H1 (cell line): ENCODE data around the gene ENO4. TPM values are rescaled to one million over a fixed set of nuclear protein-coding genes. Genes with fewer than 3 reads are reported as not detected.

Source experiments
- CTCF ChIA-PET: fragments of 300-600 bp; sonication (Branson Sonifier 250); formaldehyde crosslinking; loops from one replicate; lab custom pipeline; 2021; ENCODE audit not compliant: partially characterized antibody; lab: Charles Lee
- POLR2A ChIA-PET: fragments of 300-600 bp; sonication (Branson Sonifier 250); formaldehyde crosslinking; loops from one replicate; lab custom pipeline; 2021; ENCODE audit warnings: inconsistent platforms; ENCODE audit not compliant: partially characterized antibody; lab: Charles Lee
- DNase-seq, 2 experiments: peaks; one replicate each; pipeline versions ENCODE4 v3.0.0 to v3.0.0-alpha.2; 2010 to 2022; ENCODE audit warnings: low spot score in 2 of 2, low read depth in 1 of 2, mixed read lengths in 1 of 2
- FAIRE-seq: peaks from 2 replicates; lab custom pipeline; 2011; peaks lifted over from hg19 to GRCh38; lab: Jason Lieb, UNC
- H2AFZ ChIP-seq: 2 replicates; pipeline ENCODE4 v1.8.1; 2012; ENCODE audit warnings: low read length, inconsistent platforms
- H2AK5ac ChIP-seq: 2 replicates; pipeline ENCODE4 v1.6.1; 2013; ENCODE audit warnings: low read depth, low read length
- H2BK120ac ChIP-seq: replicated peaks from 2 replicates; pipeline ENCODE3; 2013; ENCODE audit warnings: low read depth, low read length, inconsistent platforms
- H2BK12ac ChIP-seq: 2 replicates; pipeline ENCODE4 v1.6.1; 2013; ENCODE audit warnings: low read depth, low read length
- H2BK15ac ChIP-seq: 2 replicates; pipeline ENCODE4 v1.6.1; 2013; ENCODE audit warnings: low read length
- H2BK20ac ChIP-seq: 2 replicates; pipeline ENCODE4 v1.6.1; 2013; ENCODE audit warnings: low read length
- H2BK5ac ChIP-seq: 2 replicates; pipeline ENCODE4 v1.6.1; 2013; ENCODE audit warnings: low read depth, low read length
- H3K14ac ChIP-seq: 2 replicates; pipeline ENCODE4 v1.6.1; 2013; ENCODE audit warnings: inconsistent platforms; ENCODE audit not compliant: insufficient read length
- H3K18ac ChIP-seq: 2 replicates; pipeline ENCODE4 v1.6.1; 2013; ENCODE audit warnings: low read length; ENCODE audit errors: extremely low read depth
- H3K23ac ChIP-seq: 2 replicates; pipeline ENCODE4 v1.6.1; 2013; ENCODE audit warnings: inconsistent platforms; ENCODE audit not compliant: insufficient read length
- H3K23me2 ChIP-seq: 2 replicates; pipeline ENCODE4 v1.6.1; 2013; ENCODE audit warnings: low read depth, low read length
- H3K27ac ChIP-seq: 2 replicates; pipeline ENCODE4 v1.6.1; 2011; ENCODE audit warnings: low read depth, low read length, inconsistent platforms
- H3K27me3 ChIP-seq, 4 experiments: replicated peaks in 1 of 4; 1 replicate in 1 of 4; 2 replicates in 3 of 4; pipeline versions ENCODE4 v1.6.1 to v1.8.1; 2011 to 2013; ENCODE audit warnings: low read length in 3 of 4, mild to moderate bottlenecking in 3 of 4, inconsistent platforms in 2 of 4, mixed read lengths in 2 of 4, moderate library complexity in 1 of 4; ENCODE audit not compliant: control insufficient read depth in 3 of 4, insufficient read depth in 3 of 4; ENCODE audit errors: extremely low read depth in 1 of 4
- H3K36me3 ChIP-seq, 4 experiments: 2 replicates each; pipeline versions ENCODE4 v1.6.1 to v1.8.1; 2011 to 2013; ENCODE audit warnings: mild to moderate bottlenecking in 4 of 4, low read length in 3 of 4, moderate library complexity in 2 of 4, control low read depth in 1 of 4, inconsistent platforms in 1 of 4; ENCODE audit not compliant: insufficient read depth in 4 of 4, control insufficient read depth in 2 of 4
- H3K4ac ChIP-seq: replicated peaks from 2 replicates; pipeline ENCODE3; 2013; ENCODE audit warnings: low read length, low read depth, mixed read lengths, inconsistent platforms; ENCODE audit not compliant: insufficient read length
- H3K4me1 ChIP-seq, 4 experiments: replicated peaks in 1 of 4; 1 replicate in 1 of 4; 2 replicates in 3 of 4; pipeline versions ENCODE4 v1.6.1 to v1.8.1; 2011 to 2013; ENCODE audit warnings: low read length in 3 of 4, inconsistent platforms in 2 of 4, mixed read lengths in 1 of 4; ENCODE audit not compliant: insufficient read depth in 4 of 4, control insufficient read depth in 3 of 4
- H3K4me2 ChIP-seq, 2 experiments: 2 replicates each; pipeline versions ENCODE4 v1.6.1 to v1.8.1; 2011 to 2013; ENCODE audit warnings: low read depth in 2 of 2, low read length in 2 of 2, control low read depth in 1 of 2, inconsistent platforms in 1 of 2, mild to moderate bottlenecking in 1 of 2; ENCODE audit not compliant: insufficient read depth in 1 of 2
- H3K4me3 ChIP-seq, 4 experiments: fragments of 200-600, 300-600 bp in 1 of 4; sonication (generic), shearing (Covaris generic), sonication (Bioruptor Twin) in 1 of 4; 2 replicates each; pipeline versions ENCODE4 v1.5.1 to v1.8.1; 2011 to 2016; ENCODE audit warnings: low read length in 4 of 4, low read depth in 3 of 4, control low read depth in 2 of 4, inconsistent platforms in 2 of 4, mild to moderate bottlenecking in 2 of 4, mixed read lengths in 1 of 4, moderate library complexity in 1 of 4; ENCODE audit not compliant: insufficient read depth in 2 of 4; ENCODE audit errors: extremely low read depth in 1 of 4
- H3K56ac ChIP-seq: replicated peaks from 2 replicates; pipeline ENCODE3; 2013; ENCODE audit warnings: low read depth, mild to moderate bottlenecking, mixed read lengths, low read length, inconsistent platforms; ENCODE audit not compliant: insufficient read length
- H3K79me1 ChIP-seq: 2 replicates; pipeline ENCODE4 v1.6.1; 2013; ENCODE audit warnings: low read depth, low read length, control low read depth
- H3K79me2 ChIP-seq, 2 experiments: 2 replicates each; pipeline versions ENCODE4 v1.6.1 to v1.8.1; 2012 to 2013; ENCODE audit warnings: low read length in 2 of 2, mild to moderate bottlenecking in 2 of 2, inconsistent platforms in 1 of 2; ENCODE audit not compliant: insufficient read depth in 2 of 2, control insufficient read depth in 1 of 2
- H3K9ac ChIP-seq, 4 experiments: replicated peaks in 1 of 4; 1 replicate in 1 of 4; 2 replicates in 3 of 4; pipeline versions ENCODE4 v1.6.1 to v1.8.1; 2011 to 2013; ENCODE audit warnings: low read depth in 3 of 4, low read length in 3 of 4, control low read depth in 2 of 4, mild to moderate bottlenecking in 2 of 4, moderate library complexity in 2 of 4, inconsistent platforms in 1 of 4; ENCODE audit errors: extremely low read depth in 1 of 4
- H3K9me3 ChIP-seq, 2 experiments: 2 replicates each; pipeline versions ENCODE4 v1.6.1 to v1.8.1; 2012 to 2013; ENCODE audit warnings: mild to moderate bottlenecking in 2 of 2, moderate library complexity in 2 of 2, control low read depth in 1 of 2, inconsistent platforms in 1 of 2, low read depth in 1 of 2, low read length in 1 of 2, mixed read lengths in 1 of 2; ENCODE audit not compliant: insufficient read depth in 2 of 2
- H4K20me1 ChIP-seq, 2 experiments: replicated peaks in 1 of 2; 2 replicates each; pipeline versions ENCODE3 to v1.8.1; 2011 to 2013; ENCODE audit warnings: inconsistent platforms in 2 of 2, low read length in 2 of 2, mild to moderate bottlenecking in 1 of 2; ENCODE audit not compliant: insufficient read depth in 2 of 2, control insufficient read depth in 1 of 2
- H4K5ac ChIP-seq: 2 replicates; pipeline ENCODE4 v1.6.1; 2013; ENCODE audit warnings: low read length, low read depth, mixed read lengths, inconsistent platforms; ENCODE audit not compliant: insufficient read length
- H4K8ac ChIP-seq: 2 replicates; pipeline ENCODE4 v1.8.0; 2013; ENCODE audit warnings: mild to moderate bottlenecking, moderate library complexity, low read length, inconsistent platforms; ENCODE audit not compliant: insufficient read depth; ENCODE audit errors: extremely low read depth
- H4K91ac ChIP-seq: replicated peaks from 2 replicates; pipeline ENCODE3; 2013; ENCODE audit warnings: low read length, mixed read lengths, inconsistent platforms; ENCODE audit not compliant: insufficient read length
- CREB1 ChIP-seq: IDR thresholded peaks from 2 replicates; pipeline ENCODE4 v1.6.1; 2012; ENCODE audit warnings: inconsistent platforms
- HDAC6 ChIP-seq: IDR thresholded peaks from one replicate; pipeline ENCODE4 v1.7.1; 2012; ENCODE audit warnings: low read depth, mild to moderate bottlenecking, inconsistent platforms, low read length, moderate library complexity
- JUND ChIP-seq: IDR thresholded peaks from 2 replicates; pipeline ENCODE4 v1.6.1; 2011; ENCODE audit warnings: mild to moderate bottlenecking, improper control_type of control experiment, low read length
- MAFK ChIP-seq: IDR thresholded peaks from 2 replicates; pipeline ENCODE4 v1.6.1; 2012; ENCODE audit warnings: low read depth, mild to moderate bottlenecking, improper control_type of control experiment, low read length
- NANOG ChIP-seq: IDR thresholded peaks from 2 replicates; pipeline ENCODE4 v1.6.1; 2011; ENCODE audit warnings: low read length, low read depth, mild to moderate bottlenecking, inconsistent platforms; ENCODE audit not compliant: insufficient read depth, poor library complexity, severe bottlenecking
- PHF8 ChIP-seq: fragments of 200-600 bp; sonication (generic); conservative IDR thresholded peaks from 2 replicates; pipeline ENCODE4 v1.7.1; 2012; ENCODE audit warnings: low read depth, mild to moderate bottlenecking, inconsistent platforms, low read length, moderate library complexity
- POLR2A ChIP-seq, 2 experiments: IDR thresholded peaks; 1 replicate in 1 of 2; 2 replicates in 1 of 2; pipeline ENCODE4 v1.6.1; 2011; ENCODE audit warnings: low read depth in 2 of 2, low read length in 2 of 2, mild to moderate bottlenecking in 2 of 2; ENCODE audit errors: control extremely low read depth in 1 of 2
- POLR2AphosphoS5 ChIP-seq: IDR thresholded peaks from 2 replicates; pipeline ENCODE4 v1.6.1; 2011; ENCODE audit warnings: low read depth, low read length
- POU5F1 ChIP-seq: IDR thresholded peaks from 2 replicates; pipeline ENCODE4 v1.6.1; 2011; ENCODE audit warnings: low read depth, mild to moderate bottlenecking, low read length, moderate library complexity
- SAP30 ChIP-seq: fragments of 300-600 bp; sonication (generic); IDR thresholded peaks from 2 replicates; pipeline ENCODE4 v1.7.1; 2012; ENCODE audit warnings: low read length, moderate library complexity, mild to moderate bottlenecking, inconsistent platforms; ENCODE audit not compliant: insufficient read depth, insufficient replicate concordance
- SIN3A ChIP-seq, 2 experiments: IDR thresholded peaks in 1 of 2; conservative IDR thresholded peaks in 1 of 2; 2 replicates each; pipeline ENCODE4 v1.6.1; 2011 to 2012; ENCODE audit warnings: low read length in 2 of 2, improper control_type of control experiment in 1 of 2, low read depth in 1 of 2, mild to moderate bottlenecking in 1 of 2
- SIRT6 ChIP-seq: IDR thresholded peaks from one replicate; pipeline ENCODE4 v1.7.1; 2012; ENCODE audit warnings: low read length, inconsistent platforms
- SP2 ChIP-seq: IDR thresholded peaks from 2 replicates; pipeline ENCODE4 v1.6.1; 2012; ENCODE audit warnings: mild to moderate bottlenecking, low read length, inconsistent platforms
- USF2 ChIP-seq: IDR thresholded peaks from 2 replicates; pipeline ENCODE4 v1.6.1; 2011; ENCODE audit warnings: low read length, improper control_type of control experiment
- ZNF274 ChIP-seq: IDR thresholded peaks from 2 replicates; pipeline ENCODE4 v1.7.0; 2012; ENCODE audit warnings: low read length, borderline replicate concordance; ENCODE audit errors: extremely low read depth
- WGBS, 2 experiments: shearing (Covaris generic) in 1 of 2; methylation state at CpG; one replicate each; pipeline versions ENCODE4 v1.1.6 to v1.1.7; 2013 to 2015; ENCODE audit warnings: low lambda C conversion rate in 2 of 2, mixed read lengths in 2 of 2, inconsistent platforms in 1 of 2, low coverage in 1 of 2, missing lambda C conversion rate in 1 of 2; ENCODE audit not compliant: insufficient replicate concordance in 2 of 2, insufficient coverage in 1 of 2, insufficient read length in 1 of 2; ENCODE audit errors: extremely low coverage in 1 of 2, missing lambda C conversion rate in 1 of 2; 5-methylcytosine and 5-hydroxymethylcytosine counted together
- polyA plus RNA-seq, 7 experiments: library from polyadenylated mRNA; depleted of rRNA in 3 of 7; stranded (reverse) in 5 of 7; unstranded in 2 of 7; fragments of >200 nt in 5 of 7; fragments of 200-250 nt in 2 of 7; gene quantifications; 1 replicate in 5 of 7; 2 replicates in 1 of 7; 4 replicates in 1 of 7; pipeline versions ENCODE4 v1.2.1 to v1.2.3, GENCODE V29; 2011 to 2013; ENCODE audit warnings: missing spikeins in 2 of 7, mixed read lengths in 2 of 7
- total RNA-seq: library from RNA; stranded (reverse); fragmentation: NEBNext Ultra II Directional; extraction: Animal tissue kit (Norgen Biotek cat#: 25700); gene quantifications from 2 replicates; pipeline ENCODE4 v1.2.1, GENCODE V29; 2021

Gene ENO4
- total and polyA plus RNA-seq, 2 of the 8 experiments (the other 6 are each of a cell fraction or from before 2014, with no cell fraction given), result 0.77 TPM; not detected in 1

DNA sequence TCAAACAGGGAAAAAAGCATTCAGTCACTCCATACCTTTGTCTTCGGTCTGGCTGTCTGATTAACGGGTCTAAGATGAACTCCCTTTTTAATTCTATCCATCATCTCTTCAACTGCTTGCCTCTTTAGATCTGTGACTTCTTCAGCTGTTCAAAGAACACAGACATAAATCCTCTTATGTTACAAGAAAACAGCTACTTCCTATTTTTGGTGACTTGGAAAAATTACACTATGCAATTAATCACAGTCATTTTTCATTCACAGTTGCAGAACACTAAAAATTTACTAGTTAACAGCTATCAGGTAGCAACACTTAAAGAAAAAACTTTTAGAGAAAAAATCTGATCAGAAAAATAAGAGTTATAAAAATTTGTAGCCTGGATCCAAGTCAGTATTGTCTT, 66.0 kb downstream of the ENO4 start:
- Histone ChIP-seq H3K79me1 (no peaks in the 10 kb centered on the region), H3K9ac (no peak overlapping the region), H2BK20ac (no peak overlapping the region), H3K4ac (no peak overlapping the region), H2AFZ (no peak overlapping the region), H4K5ac (no peak overlapping the region), H2AK5ac (no peak overlapping the region), H3K4me3 (no peak overlapping the region), H2BK15ac (no peak overlapping the region), H3K4me1 (0 out of 7 replicates have a peak, but pooled peaks cover 0 to 2% (median 0%) of the 10 kb centered on the region in 4 experiments), H4K20me1 (no peaks in the 10 kb centered on the region), H2BK5ac (no peak overlapping the region), H3K9me3 (no peaks in the 10 kb centered on the region), H3K56ac (no peak overlapping the region), H2BK120ac (no peak overlapping the region), H3K27ac (no peak overlapping the region), H3K14ac (no peak overlapping the region), H3K79me2 (no peaks in the 10 kb centered on the region), H3K23me2 (no peaks in the 10 kb centered on the region), H3K27me3 (no peaks in the 10 kb centered on the region), H2BK12ac (no peak overlapping the region), H4K91ac (no peak overlapping the region), H4K8ac (no peak overlapping the region), H3K4me2 (no peak overlapping the region), H3K23ac (no peak overlapping the region), H3K18ac (no peak overlapping the region), H3K36me3 (peaks cover 0 to 5% (median 0%) of the 10 kb centered on the region in 4 experiments; a peak in 2 of 8 replicates)
- ChIA-PET POLR2A (no interaction called here), CTCF (no interaction called here)
- 86% methylated on average over 2 of the region's 2 CpGs; no CpG with 5 or more reads in 1 of the 2 experiments for WGBS, 2 experiments
- FAIRE-seq (no peak), DNase-seq (no peak)
- TF ChIP-seq POU5F1 (no peak), JUND (no peak), SIN3A (conservative IDR thresholded peaks at IDR 0.05 in 1 of 2, IDR thresholded peaks at IDR 0.05 in 1 of 2; ENCODE audit: low read depth in 1 of 2, low read length in 2 of 2) (no peak), ZNF274 (no peak), SP2 (no peak), MAFK (no peak), NANOG (no peak), HDAC6 (no peak), USF2 (no peak), POLR2AphosphoS5 (no peak), SIRT6 (no peak), SAP30 (no peak), POLR2A (IDR thresholded peaks at IDR 0.05; ENCODE audit: control extremely low read depth in 1 of 2, low read depth in 2 of 2, low read length in 2 of 2) (no peak), PHF8 (no peak), CREB1 (no peak)
